Natural killer cell treated with Interleukin-12 subunit alpha and Interleukin-12 subunit beta and Interleukin-15 and Interleukin-18, amount 100 ng/mL, for 72 hours (primary cell): Measurements from ENCODE around the gene KIF7. TPM values are rescaled to one million over a fixed set of nuclear protein-coding genes. Genes with fewer than 3 reads are reported as not detected.

ENCODE experiments used
- ATAC-seq, 2 donors: fragments of 150-1000 bp; cut with Tn5 transposase in 1 of 2; sonication (Bioruptor Pico), chemical (Tn5 transposase) in 1 of 2; 2 replicates each; pipeline ENCODE4 v1.10.0; 2021
- DNase-seq: peaks from one replicate; pipeline ENCODE4 v3.0.0; 2022; ENCODE audit warnings: low spot score
- H3K27ac Mint-ChIP-seq, 2 donors: 1 replicate in 1 of 2; 2 replicates in 1 of 2; pipeline ENCODE4 v1.8.0; 2022; ENCODE audit warnings: mixed read lengths in 2 of 2, mild to moderate bottlenecking in 1 of 2, moderate library complexity in 1 of 2
- H3K27me3 Mint-ChIP-seq, 2 donors: 1 replicate in 1 of 2; 2 replicates in 1 of 2; pipeline ENCODE4 v1.8.0; 2022; ENCODE audit warnings: mixed read lengths in 2 of 2
- H3K36me3 Mint-ChIP-seq: one replicate; pipeline ENCODE4 v1.8.0; 2022; ENCODE audit warnings: mixed read lengths
- H3K4me1 Mint-ChIP-seq, 2 donors: 1 replicate in 1 of 2; 2 replicates in 1 of 2; pipeline ENCODE4 v1.8.0; 2022; ENCODE audit warnings: low read depth in 2 of 2, mixed read lengths in 2 of 2, mild to moderate bottlenecking in 1 of 2
- H3K4me3 Mint-ChIP-seq: one replicate; pipeline ENCODE4 v1.8.0; 2022; ENCODE audit warnings: mixed read lengths
- H3K9me3 Mint-ChIP-seq: 2 replicates; pipeline ENCODE4 v1.8.0; 2022; ENCODE audit warnings: mixed read lengths
- total RNA-seq, 2 donors: library from RNA; stranded (reverse); gene quantifications; one replicate each; pipeline ENCODE4 v1.2.3, GENCODE V29; 2022

KIF7 gene
- total RNA-seq, 2 donors from 2014 or later, result 1.00 to 1.4 TPM

- Mint-ChIP-seq H3K4me3 (no peak overlapping the region), H3K27me3 (peaks cover 4 to 6% of the 10 kb centered on the region in 2 donors), H3K4me1 (peaks cover 0 to 4% of the 10 kb centered on the region in 2 donors), H3K36me3 (no peaks in the 10 kb centered on the region), H3K27ac (no peak overlapping the region), H3K9me3 (no peaks in the 10 kb centered on the region)
- ATAC-seq, result peak in 1 of 2 donors; percentile 1
- DNase-seq, result no peak
Observed at GRCh38 chr15:89648106-89649012, 6.9 kb downstream of the KIF7 start.

- ATAC-seq, result peak; percentile 61 to 72
- Mint-ChIP-seq H3K36me3 (no peaks in the 10 kb centered on the region), H3K27ac (peak overlapping the region in 1 of 2 donors; percentile 31), H3K9me3 (no peaks in the 10 kb centered on the region), H3K27me3 (no peaks in the 10 kb centered on the region), H3K4me1 (peaks cover 0 to 4% of the 10 kb centered on the region in 2 donors), H3K4me3 (no peak overlapping the region)
- no peak for DNase-seq
Observed at GRCh38 chr15:89647191-89647851, 7.9 kb downstream of the KIF7 start.

- no peak overlapping the region for H3K4me3 Mint-ChIP-seq
- no peaks in the 10 kb centered on the region for H3K9me3 Mint-ChIP-seq
- H3K36me3 Mint-ChIP-seq, result no peaks in the 10 kb centered on the region
- ATAC-seq (no peak), DNase-seq (no peak)
- peaks cover 0 to 4% of the 10 kb centered on the region in 2 donors for H3K4me1 Mint-ChIP-seq
- no peaks in the 10 kb centered on the region for H3K27me3 Mint-ChIP-seq
- no peak overlapping the region for H3K27ac Mint-ChIP-seq
Observed at GRCh38 chr15:89646416-89647141, 8.7 kb downstream of the KIF7 start.

- DNase-seq (no peak), ATAC-seq (peak in 1 of 2 donors; percentile 19)
- H3K4me1 Mint-ChIP-seq, result peaks cover 0 to 8% of the 10 kb centered on the region in 2 donors
- no peaks in the 10 kb centered on the region for H3K9me3 Mint-ChIP-seq
- no peak overlapping the region for H3K4me3 Mint-ChIP-seq
- no peaks in the 10 kb centered on the region for H3K36me3 Mint-ChIP-seq
- H3K27me3 Mint-ChIP-seq, result no peaks in the 10 kb centered on the region
- no peak overlapping the region for H3K27ac Mint-ChIP-seq
Observed at GRCh38 chr15:89645680-89646079, 9.6 kb downstream of the KIF7 start.

GRCh38 chr15:89642106-89642505 is 13.2 kb downstream of the KIF7 start:
- Mint-ChIP-seq H3K4me3 (no peak overlapping the region), H3K36me3 (no peaks in the 10 kb centered on the region), H3K9me3 (no peaks in the 10 kb centered on the region), H3K27me3 (no peaks in the 10 kb centered on the region), H3K27ac (no peak overlapping the region), H3K4me1 (peaks cover 0 to 5% of the 10 kb centered on the region in 2 donors)
- DNase-seq, result no peak
- ATAC-seq, result no peak

- Mint-ChIP-seq H3K27me3 (no peaks in the 10 kb centered on the region), H3K4me3 (no peak overlapping the region), H3K27ac (no peak overlapping the region), H3K36me3 (no peaks in the 10 kb centered on the region), H3K9me3 (no peaks in the 10 kb centered on the region), H3K4me1 (peaks cover 0 to 4% of the 10 kb centered on the region in 2 donors)
- no peak for DNase-seq
- no peak for ATAC-seq
Observed at GRCh38 chr15:89641053-89641452, 14.2 kb downstream of the KIF7 start.

GRCh38 chr15:89640245-89640644 is 15.0 kb downstream of the KIF7 start:
- H3K4me1 Mint-ChIP-seq, result peaks cover 0 to 4% of the 10 kb centered on the region in 2 donors
- no peak overlapping the region for H3K27ac Mint-ChIP-seq
- H3K36me3 Mint-ChIP-seq, result no peaks in the 10 kb centered on the region
- no peak for ATAC-seq
- H3K27me3 Mint-ChIP-seq, result no peaks in the 10 kb centered on the region
- H3K4me3 Mint-ChIP-seq, result no peak overlapping the region
- no peak for DNase-seq
- no peaks in the 10 kb centered on the region for H3K9me3 Mint-ChIP-seq

GRCh38 chr15:89633585-89633984 is 21.7 kb downstream of the KIF7 start:
- no peaks in the 10 kb centered on the region for H3K9me3 Mint-ChIP-seq
- no peak overlapping the region for H3K27ac Mint-ChIP-seq
- H3K27me3 Mint-ChIP-seq, result no peaks in the 10 kb centered on the region
- no peak for ATAC-seq
- H3K36me3 Mint-ChIP-seq, result no peaks in the 10 kb centered on the region
- no peak overlapping the region for H3K4me3 Mint-ChIP-seq
- no peaks in the 10 kb centered on the region for H3K4me1 Mint-ChIP-seq
- no peak for DNase-seq

GRCh38 chr15:89632563-89633430 is 22.5 kb downstream of the KIF7 start:
- DNase-seq, result no peak
- Mint-ChIP-seq H3K4me1 (no peaks in the 10 kb centered on the region), H3K27ac (no peak overlapping the region), H3K27me3 (no peaks in the 10 kb centered on the region), H3K4me3 (no peak overlapping the region), H3K36me3 (no peaks in the 10 kb centered on the region), H3K9me3 (no peaks in the 10 kb centered on the region)
- ATAC-seq, result no peak

GRCh38 chr15:89631902-89632264 is 23.4 kb downstream of the KIF7 start:
- no peak for DNase-seq
- Mint-ChIP-seq H3K27ac (no peak overlapping the region), H3K9me3 (no peaks in the 10 kb centered on the region), H3K36me3 (no peaks in the 10 kb centered on the region), H3K27me3 (no peaks in the 10 kb centered on the region), H3K4me3 (no peak overlapping the region), H3K4me1 (no peaks in the 10 kb centered on the region)
- ATAC-seq, result no peak

- ATAC-seq (no peak), DNase-seq (no peak)
- Mint-ChIP-seq H3K27me3 (no peaks in the 10 kb centered on the region), H3K4me3 (no peak overlapping the region), H3K36me3 (no peaks in the 10 kb centered on the region), H3K9me3 (no peaks in the 10 kb centered on the region), H3K27ac (no peak overlapping the region), H3K4me1 (no peaks in the 10 kb centered on the region)
Observed at GRCh38 chr15:89630974-89631901, 24.0 kb downstream of the KIF7 start.

- no peaks in the 10 kb centered on the region for H3K36me3 Mint-ChIP-seq
Observed at GRCh38 chr15:89630260-89630659, 25.0 kb downstream of the KIF7 start.

More at GRCh38 chr15:89630260-89630659, 25.0 kb downstream of the KIF7 start:
- H3K4me3 Mint-ChIP-seq, result no peak overlapping the region
- DNase-seq (no peak), ATAC-seq (no peak)
- H3K9me3 Mint-ChIP-seq, result no peaks in the 10 kb centered on the region
- no peaks in the 10 kb centered on the region for H3K27me3 Mint-ChIP-seq
- no peak overlapping the region for H3K27ac Mint-ChIP-seq
- no peaks in the 10 kb centered on the region for H3K4me1 Mint-ChIP-seq
